ENCODE results near the gene BIRC5.

Gene BIRC5

DNA sequence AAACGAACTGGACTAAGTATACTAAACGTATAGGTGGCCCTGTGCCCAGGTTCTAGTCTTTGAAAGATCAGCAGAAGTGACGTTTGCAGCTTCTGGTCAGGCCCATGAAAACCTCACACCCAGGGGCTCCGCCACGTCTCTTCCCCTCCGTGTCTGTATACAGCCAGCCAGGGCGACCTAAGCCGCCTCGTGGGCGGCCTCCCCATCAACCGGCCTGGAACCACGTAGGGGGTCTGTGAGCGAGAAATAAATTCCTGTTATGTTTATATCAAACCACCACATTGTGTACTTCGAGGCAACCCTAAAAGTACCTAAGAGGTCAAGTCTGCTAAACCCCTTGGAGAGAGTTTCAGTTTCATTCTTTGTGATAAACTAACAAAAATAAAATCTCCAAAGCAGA lies 34.0 kb upstream of the BIRC5 start:
- TF ChIP-seq, protein P1, sequence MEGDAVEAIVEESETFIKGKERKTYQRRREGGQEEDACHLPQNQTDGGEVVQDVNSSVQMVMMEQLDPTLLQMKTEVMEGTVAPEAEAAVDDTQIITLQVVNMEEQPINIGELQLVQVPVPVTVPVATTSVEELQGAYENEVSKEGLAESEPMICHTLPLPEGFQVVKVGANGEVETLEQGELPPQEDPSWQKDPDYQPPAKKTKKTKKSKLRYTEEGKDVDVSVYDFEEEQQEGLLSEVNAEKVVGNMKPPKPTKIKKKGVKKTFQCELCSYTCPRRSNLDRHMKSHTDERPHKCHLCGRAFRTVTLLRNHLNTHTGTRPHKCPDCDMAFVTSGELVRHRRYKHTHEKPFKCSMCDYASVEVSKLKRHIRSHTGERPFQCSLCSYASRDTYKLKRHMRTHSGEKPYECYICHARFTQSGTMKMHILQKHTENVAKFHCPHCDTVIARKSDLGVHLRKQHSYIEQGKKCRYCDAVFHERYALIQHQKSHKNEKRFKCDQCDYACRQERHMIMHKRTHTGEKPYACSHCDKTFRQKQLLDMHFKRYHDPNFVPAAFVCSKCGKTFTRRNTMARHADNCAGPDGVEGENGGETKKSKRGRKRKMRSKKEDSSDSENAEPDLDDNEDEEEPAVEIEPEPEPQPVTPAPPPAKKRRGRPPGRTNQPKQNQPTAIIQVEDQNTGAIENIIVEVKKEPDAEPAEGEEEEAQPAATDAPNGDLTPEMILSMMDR (IDR thresholded peaks at IDR 0.05), result no peak

DNA sequence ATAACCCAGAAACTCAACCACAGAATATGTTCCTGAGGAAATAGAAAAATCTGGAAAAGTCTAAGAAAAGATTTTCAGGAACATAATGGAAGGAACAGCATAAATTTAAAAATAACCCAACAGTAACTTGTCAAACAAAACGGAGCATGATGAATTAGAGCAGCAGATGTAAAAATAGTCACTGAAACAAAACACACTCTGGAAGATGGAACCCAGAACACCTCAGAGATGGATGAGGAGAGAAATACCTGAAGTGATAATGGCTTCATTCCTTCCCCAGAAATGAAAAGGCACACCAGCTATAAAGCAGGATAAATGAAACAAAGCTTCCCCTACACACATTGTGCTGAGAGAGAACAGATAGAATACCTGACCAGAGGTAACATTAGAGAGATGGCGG lies 33.5 kb upstream of the BIRC5 start:
- TF ChIP-seq, protein P1 (IDR thresholded peaks at IDR 0.05), result no peak

DNA sequence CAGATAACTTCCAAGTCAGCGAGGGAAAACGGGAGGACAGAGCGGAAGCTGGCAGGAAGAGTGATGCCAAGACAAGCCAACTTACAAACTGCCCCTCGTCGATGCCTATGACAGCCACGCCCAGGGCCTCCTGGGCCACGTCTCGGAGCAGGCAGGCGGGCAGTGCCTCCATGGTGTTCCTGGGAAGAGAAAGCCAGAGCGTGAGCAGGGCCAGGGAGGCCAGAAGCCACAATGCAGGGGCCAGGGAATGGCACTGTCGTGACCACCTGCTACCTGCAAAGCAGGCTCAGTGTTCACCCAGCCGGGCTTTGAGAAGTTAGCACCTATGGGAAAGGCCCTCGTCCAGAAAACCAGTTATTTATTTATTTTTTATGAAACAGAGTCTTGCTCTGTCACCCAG lies 31.5 kb upstream of the BIRC5 start:
- TF ChIP-seq, protein P1 (IDR thresholded peaks at IDR 0.05), result no peak

DNA sequence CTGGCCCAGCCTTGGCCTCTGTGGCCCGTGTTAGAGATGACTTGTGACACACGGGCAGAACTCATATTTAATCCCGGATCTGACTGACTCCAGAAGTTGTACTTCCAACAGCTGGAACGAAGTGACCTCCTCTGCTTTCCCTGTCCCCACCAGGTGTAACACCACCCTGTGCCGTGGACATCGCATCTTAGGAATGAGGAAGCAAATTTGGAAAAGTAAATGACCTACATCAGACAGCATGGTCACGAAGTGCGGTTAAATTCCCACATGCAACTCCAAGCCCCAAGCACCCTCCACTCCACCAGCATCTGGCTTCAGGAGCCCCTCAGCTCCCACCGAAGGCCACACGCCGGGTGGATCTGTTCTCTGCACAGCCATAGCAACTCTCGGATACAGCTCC lies 30.1 kb upstream of the BIRC5 start:
- TF ChIP-seq, protein P1 (IDR thresholded peaks at IDR 0.05), result no peak

DNA sequence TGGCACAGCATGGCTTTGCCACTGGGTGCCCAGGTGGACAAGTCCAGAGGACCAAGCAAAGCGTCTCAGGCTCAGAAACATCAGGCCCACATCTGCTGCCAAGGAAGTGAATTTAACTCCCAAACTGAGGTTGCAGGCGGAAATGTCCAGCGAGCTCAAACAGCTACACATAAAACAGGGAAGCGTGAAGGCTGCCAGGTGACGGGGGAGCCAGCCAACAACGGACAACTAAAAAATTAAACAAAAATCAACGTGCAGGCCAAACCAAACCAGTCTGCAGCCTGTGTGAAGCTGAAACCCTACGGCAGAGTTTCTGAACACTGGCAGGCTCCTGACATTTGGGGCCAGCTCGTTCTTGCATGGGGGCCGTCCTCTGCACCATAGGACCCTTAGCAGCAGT lies 29.7 kb upstream of the BIRC5 start:
- TF ChIP-seq, protein P1 (IDR thresholded peaks at IDR 0.05), result no peak

DNA sequence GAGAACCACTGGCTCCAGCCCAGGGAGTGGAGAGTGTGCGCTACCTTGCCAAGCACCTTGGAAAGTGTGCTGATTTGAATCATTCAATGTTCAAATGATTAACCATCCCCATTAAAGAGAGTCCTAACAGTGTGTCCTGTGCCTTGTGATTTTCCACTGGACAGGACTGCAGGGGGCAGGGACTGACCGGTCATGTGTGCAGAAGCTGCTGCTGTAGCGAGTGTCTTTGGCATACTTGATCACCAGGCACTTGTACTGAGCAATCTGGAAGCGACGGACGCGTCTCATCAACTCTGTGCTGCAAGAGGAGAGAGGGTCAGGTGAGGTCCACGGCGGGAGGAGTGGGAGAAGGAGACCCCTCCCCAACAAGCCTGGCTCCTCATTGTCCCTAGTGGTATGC lies 29.2 kb upstream of the BIRC5 start:
- TF ChIP-seq, protein P1 (IDR thresholded peaks at IDR 0.05), result no peak

DNA sequence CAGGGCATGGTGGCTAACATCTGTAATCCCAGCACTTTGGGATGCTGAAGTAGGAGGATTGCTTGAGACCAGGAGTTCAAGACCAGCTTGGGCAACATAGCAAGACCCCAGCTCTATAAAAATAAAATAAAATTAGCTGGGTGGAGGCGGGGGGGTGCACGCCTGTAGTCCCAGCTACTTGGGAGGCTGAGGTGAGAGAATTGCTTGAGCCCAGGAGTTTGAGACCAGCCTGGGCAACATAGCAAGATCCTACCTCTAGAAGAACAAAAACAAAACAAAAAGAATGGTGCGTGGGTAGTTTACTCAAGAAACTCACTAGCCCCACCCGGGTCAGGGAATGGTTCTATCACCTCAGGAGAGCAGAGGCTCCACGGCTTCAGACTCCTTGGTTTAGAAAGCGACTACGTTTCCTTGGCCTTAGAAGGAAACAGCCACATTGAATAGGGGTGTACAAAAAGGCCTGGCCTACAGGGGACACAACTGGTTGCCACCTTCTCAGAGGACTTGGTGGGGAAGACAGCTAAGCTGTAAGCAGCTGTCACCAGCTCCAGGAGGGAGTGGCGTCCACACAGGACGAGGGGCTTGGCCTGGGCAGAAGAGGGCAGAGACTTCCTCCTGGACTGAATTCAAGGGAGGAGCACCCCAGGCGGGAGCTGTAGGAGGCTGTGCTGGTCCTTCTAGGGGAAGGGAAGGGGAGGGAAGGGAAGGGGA lies 27.9 kb upstream of the BIRC5 start:
- TF ChIP-seq, protein P1 (IDR thresholded peaks at IDR 0.05), result no peak

Measured in LNCAP (cell line).